CD4-positive, CD25-positive, alpha-beta regulatory T cell (primary cell): Measurements from ENCODE around the gene RUNX2. TPM values are rescaled to one million over a fixed set of nuclear protein-coding genes. Genes with fewer than 3 reads are reported as not detected.

Experiments
- ATAC-seq, 2 donors: fragments of 150-1000 bp; cut with Tn5 transposase; one replicate each; pipeline ENCODE4 v1.10.0; 2021; ENCODE audit warnings: low read depth in 2 of 2, moderate number of reproducible peaks in 2 of 2, moderate library complexity in 1 of 2
- DNase-seq, 3 donors: peaks; one replicate each; pipeline versions ENCODE4 v3.0.0 to v3.0.0-alpha.2; 2012 to 2022; ENCODE audit warnings: mixed read lengths in 1 of 3
- H3K27ac ChIP-seq: one replicate; pipeline ENCODE4 v1.7.0; 2013; ENCODE audit warnings: mild to moderate bottlenecking, low read length; ENCODE audit not compliant: insufficient read depth, poor library complexity, severe bottlenecking
- H3K27me3 ChIP-seq: one replicate; pipeline ENCODE4 v1.7.0; 2013; ENCODE audit warnings: low read length; ENCODE audit not compliant: control insufficient read depth, insufficient read depth
- H3K36me3 ChIP-seq: one replicate; pipeline ENCODE4 v1.7.0; 2013; ENCODE audit warnings: mild to moderate bottlenecking, low read length, moderate library complexity; ENCODE audit not compliant: control insufficient read depth, insufficient read depth
- H3K4me1 ChIP-seq: 2 replicates; pipeline ENCODE4 v1.7.0; 2013; ENCODE audit warnings: mild to moderate bottlenecking, low read length; ENCODE audit not compliant: insufficient read depth, control insufficient read depth, poor library complexity, severe bottlenecking
- H3K4me3 ChIP-seq: one replicate; pipeline ENCODE4 v1.7.0; 2013; ENCODE audit warnings: low read depth, mild to moderate bottlenecking, low read length, moderate library complexity
- H3K9me3 ChIP-seq, 2 experiments: 1 replicate in 1 of 2; 2 replicates in 1 of 2; pipeline ENCODE4 v1.7.0; 2013; ENCODE audit warnings: low read length in 2 of 2, mild to moderate bottlenecking in 1 of 2, moderate library complexity in 1 of 2; ENCODE audit not compliant: control insufficient read depth in 2 of 2
- H3K27ac Mint-ChIP-seq, 3 donors: one replicate each; pipeline ENCODE4 v1.8.0; 2020 to 2022; ENCODE audit warnings: mild to moderate bottlenecking in 3 of 3, mixed read lengths in 3 of 3, moderate library complexity in 2 of 3
- H3K27me3 Mint-ChIP-seq: one replicate; pipeline ENCODE4 v1.8.0; 2022; ENCODE audit warnings: mild to moderate bottlenecking, mixed read lengths
- H3K36me3 Mint-ChIP-seq: one replicate; pipeline ENCODE4 v1.8.0; 2020; ENCODE audit warnings: mixed read lengths
- H3K4me1 Mint-ChIP-seq, 4 donors: one replicate each; pipeline ENCODE4 v1.8.0; 2020 to 2022; ENCODE audit warnings: mixed read lengths in 4 of 4, mild to moderate bottlenecking in 1 of 4
- H3K4me3 Mint-ChIP-seq, 4 donors: one replicate each; pipeline ENCODE4 v1.8.0; 2020 to 2022; ENCODE audit warnings: mild to moderate bottlenecking in 4 of 4, mixed read lengths in 4 of 4, moderate library complexity in 3 of 4
- H3K9me3 Mint-ChIP-seq, 7 donors: one replicate each; pipeline ENCODE4 v1.8.0; 2020 to 2022; ENCODE audit warnings: mixed read lengths in 7 of 7, mild to moderate bottlenecking in 3 of 7, moderate library complexity in 2 of 7
- polyA plus RNA-seq, 4 donors: library from polyadenylated mRNA; unstranded; fragments of 300-500 nt; fragmentation: Illumina TruSeq; gene quantifications; one replicate each; pipeline ENCODE4 v1.2.3, GENCODE V29; 2021
- total RNA-seq: library from RNA; stranded (reverse); gene quantifications from one replicate; pipeline ENCODE4 v1.2.3, GENCODE V29; 2022

The RUNX2 gene
- total and polyA plus RNA-seq, 5 donors from 2014 or later: 5.3 to 30.0 (median 5.5) TPM

DNA sequence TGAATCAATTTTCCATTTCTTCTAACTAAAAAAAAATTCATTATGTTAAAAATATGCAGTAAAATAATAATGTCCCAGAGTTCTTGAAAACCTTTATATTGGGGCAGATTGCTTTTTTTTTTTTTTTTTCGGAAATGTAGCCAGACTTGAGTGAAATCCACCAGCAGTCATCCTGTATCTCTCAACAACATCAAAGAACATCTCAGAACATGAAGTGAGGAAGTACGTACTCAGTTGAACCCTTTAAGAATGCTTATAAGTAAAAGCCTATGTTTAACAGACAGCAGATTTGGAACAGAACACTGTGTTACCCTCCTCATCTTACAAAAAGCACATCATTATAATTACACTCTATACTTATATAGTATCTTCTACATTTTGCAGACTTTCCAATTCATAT is 100.6 kb downstream of the RUNX2 start:
- Histone ChIP-seq H3K27me3 (no peaks in the 10 kb centered on the region), H3K36me3 (no peaks in the 10 kb centered on the region), H3K27ac (no peak overlapping the region), H3K9me3 (no peaks in the 10 kb centered on the region), H3K4me1 (peaks cover 32% of the 10 kb centered on the region), H3K4me3 (no peak overlapping the region)
- ATAC-seq: no peak
- Mint-ChIP-seq H3K27ac (peak overlapping the region in 2 of 3 donors; percentile 9 to 22), H3K4me3 (peak overlapping the region in 2 of 4 donors; percentile 16 to 23), H3K27me3 (peaks cover 12% of the 10 kb centered on the region), H3K36me3 (no peaks in the 10 kb centered on the region), H3K4me1 (peaks cover 30 to 66% (median 47%) of the 10 kb centered on the region in 4 donors), H3K9me3 (no peaks in the 10 kb centered on the region)
- DNase-seq: no peak

DNA sequence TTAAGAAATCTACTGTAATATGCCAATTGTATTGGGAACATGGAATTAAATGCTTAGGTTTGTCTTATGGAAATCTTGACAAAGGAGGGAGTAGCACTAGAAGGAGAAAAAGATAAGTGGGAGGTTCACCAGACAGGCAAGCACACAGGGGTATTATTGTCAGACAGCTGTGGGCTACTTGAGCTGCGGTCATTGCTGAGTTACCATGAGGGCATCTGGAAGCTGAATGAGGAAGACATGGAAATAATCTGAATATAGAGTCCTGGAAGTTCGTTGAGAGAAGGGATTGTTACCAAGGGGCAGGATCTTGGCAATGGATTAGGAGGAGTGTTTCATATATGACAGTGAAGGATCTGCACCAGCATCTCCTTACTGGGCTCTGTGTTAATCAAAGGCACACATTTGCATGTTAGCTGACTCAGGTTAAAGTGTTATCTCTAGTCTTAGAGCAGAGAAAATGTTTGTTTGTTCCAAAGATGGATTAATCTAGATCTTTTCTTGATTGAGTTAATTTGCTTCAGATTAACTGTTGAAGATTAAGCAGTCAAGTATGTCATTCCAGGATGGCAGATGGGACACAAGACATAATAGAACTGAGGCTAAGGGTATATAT is 102.6 kb downstream of the RUNX2 start:
- Histone ChIP-seq H3K27me3 (no peaks in the 10 kb centered on the region), H3K4me1 (peaks cover 33% of the 10 kb centered on the region), H3K36me3 (no peaks in the 10 kb centered on the region), H3K9me3 (no peaks in the 10 kb centered on the region), H3K4me3 (no peak overlapping the region), H3K27ac (no peak overlapping the region)
- Mint-ChIP-seq H3K27ac (peak overlapping the region in 2 of 3 donors; percentile 26 to 34), H3K4me3 (peak overlapping the region in 2 of 4 donors; percentile 24 to 64), H3K27me3 (no peaks in the 10 kb centered on the region), H3K36me3 (no peaks in the 10 kb centered on the region), H3K9me3 (no peaks in the 10 kb centered on the region), H3K4me1 (peaks cover 28 to 63% (median 45%) of the 10 kb centered on the region in 4 donors)
- DNase-seq: no peak
- no peak for ATAC-seq

DNA sequence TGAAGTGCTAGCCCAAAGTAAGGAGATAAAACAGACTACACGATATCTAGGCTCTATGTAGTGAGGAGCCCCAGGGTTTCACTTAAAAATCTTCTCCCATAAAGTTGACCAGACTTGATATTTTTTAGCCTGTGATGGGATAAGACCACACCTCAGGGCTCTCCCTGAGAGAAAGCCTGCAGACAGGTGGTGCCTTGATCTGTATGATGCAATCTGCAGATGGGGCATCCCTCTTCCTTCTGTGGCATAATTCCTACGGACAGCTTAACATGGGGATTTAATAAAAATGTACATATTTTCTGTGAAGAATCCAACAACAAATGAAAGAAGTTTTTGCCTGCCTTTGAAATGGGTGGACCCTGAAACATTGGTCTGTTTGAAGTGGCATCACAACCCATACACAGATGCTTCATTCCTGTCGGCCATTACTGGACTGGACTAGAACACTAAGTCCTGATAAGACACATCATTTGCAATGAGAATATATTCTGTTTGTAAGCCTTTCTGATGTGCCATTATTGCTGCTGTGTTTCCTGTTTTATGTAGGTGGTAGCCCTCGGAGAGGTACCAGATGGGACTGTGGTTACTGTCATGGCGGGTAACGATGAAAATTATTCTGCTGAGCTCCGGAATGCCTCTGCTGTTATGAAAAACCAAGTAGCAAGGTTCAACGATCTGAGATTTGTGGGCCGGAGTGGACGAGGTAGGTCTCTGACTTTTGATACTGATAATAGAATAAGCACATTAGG is 103.4 kb downstream of the RUNX2 start:
- Mint-ChIP-seq H3K27ac (peak overlapping the region in 2 of 3 donors; percentile 0 to 55), H3K36me3 (no peaks in the 10 kb centered on the region), H3K4me1 (peaks cover 28 to 67% (median 44%) of the 10 kb centered on the region in 4 donors), H3K9me3 (no peaks in the 10 kb centered on the region), H3K27me3 (no peaks in the 10 kb centered on the region), H3K4me3 (peak overlapping the region in 3 of 4 donors; percentile 57 to 73 (median 64))
- no peaks in the 10 kb centered on the region for H3K36me3 ChIP-seq
- peaks cover 36% of the 10 kb centered on the region for H3K4me1 ChIP-seq
- peak overlapping the region; percentile 67 for H3K4me3 ChIP-seq
- H3K27ac ChIP-seq: peak overlapping the region; percentile 44
- DNase-seq (no peak), ATAC-seq (no peak)
- no peaks in the 10 kb centered on the region for H3K9me3 ChIP-seq
- no peaks in the 10 kb centered on the region for H3K27me3 ChIP-seq

DNA sequence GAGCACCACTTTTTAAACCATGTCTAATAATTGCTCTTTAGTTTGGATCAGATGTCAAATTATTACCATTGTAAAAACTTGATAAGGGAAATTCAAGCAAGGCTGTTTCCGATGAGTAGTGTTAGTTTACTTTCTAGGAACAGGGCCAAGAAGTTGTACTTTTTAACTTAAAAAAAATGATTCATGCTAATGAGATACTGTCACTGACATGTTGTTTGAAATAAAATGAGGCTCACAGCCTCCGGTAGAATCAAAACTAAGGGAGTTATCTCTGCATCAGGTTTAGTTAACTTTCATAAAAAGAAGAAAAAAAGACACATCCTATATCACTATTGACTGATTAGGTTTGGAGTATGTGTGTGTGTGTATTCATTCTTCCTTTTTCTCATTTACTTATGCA is 104.8 kb downstream of the RUNX2 start:
- Histone ChIP-seq H3K27ac (peak overlapping the region; percentile 28), H3K9me3 (no peaks in the 10 kb centered on the region), H3K27me3 (no peaks in the 10 kb centered on the region), H3K4me1 (peaks cover 46% of the 10 kb centered on the region), H3K4me3 (peak overlapping the region; percentile 67), H3K36me3 (peaks cover under 1% of the 10 kb centered on the region)
- ATAC-seq (peak in 1 of 2 donors; percentile 37), DNase-seq (peak in 1 of 3 donors; percentile 53)
- H3K9me3 Mint-ChIP-seq: no peaks in the 10 kb centered on the region
- peak overlapping the region in 3 of 4 donors; percentile 29 to 42 (median 33) for H3K4me3 Mint-ChIP-seq
- no peaks in the 10 kb centered on the region for H3K36me3 Mint-ChIP-seq
- H3K4me1 Mint-ChIP-seq: peaks cover 35 to 78% (median 52%) of the 10 kb centered on the region in 4 donors
- H3K27ac Mint-ChIP-seq: no peak overlapping the region
- no peaks in the 10 kb centered on the region for H3K27me3 Mint-ChIP-seq

DNA sequence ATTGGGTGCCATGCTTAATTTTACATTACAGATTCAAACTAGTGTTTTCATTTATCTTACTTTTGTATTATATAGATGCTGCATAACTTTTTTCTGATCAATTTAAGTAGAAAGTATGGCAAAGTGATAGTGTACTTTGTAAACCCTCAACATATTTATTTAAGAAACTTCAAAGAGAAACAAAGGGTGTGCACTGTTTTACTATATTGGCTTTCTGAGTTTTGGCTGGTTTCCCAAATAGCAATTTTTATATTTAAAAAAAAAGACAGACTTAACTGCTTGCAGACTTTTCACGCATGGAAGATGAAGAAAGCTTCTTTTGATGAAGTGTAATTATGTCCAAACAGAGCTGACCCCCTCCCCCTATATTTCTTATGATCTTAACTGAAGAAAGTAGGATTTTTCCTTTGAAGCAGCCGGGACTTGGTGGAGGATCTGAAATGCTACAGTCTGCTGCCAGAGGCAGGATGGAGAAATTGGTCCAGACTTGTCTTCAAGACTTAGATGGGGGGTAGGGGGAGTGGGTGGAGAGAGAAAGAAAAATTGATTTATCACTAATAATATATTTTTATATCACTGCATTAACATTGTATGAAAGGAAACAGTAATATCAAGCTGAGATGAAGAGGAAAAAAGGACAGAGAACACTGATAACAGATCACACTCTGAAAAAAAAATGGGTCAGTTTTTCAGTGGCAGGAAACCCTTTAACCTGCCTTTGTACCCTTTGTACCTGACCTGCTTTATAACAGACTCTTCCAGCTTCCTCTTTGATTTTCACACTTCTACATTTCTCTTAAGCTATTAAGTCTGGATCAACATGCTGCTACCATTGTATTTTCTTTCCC is 105.6 kb downstream of the RUNX2 start:
- no peaks in the 10 kb centered on the region for H3K27me3 Mint-ChIP-seq
- H3K9me3 ChIP-seq: no peaks in the 10 kb centered on the region
- no peaks in the 10 kb centered on the region for H3K9me3 Mint-ChIP-seq
- ATAC-seq: no peak
- H3K4me1 Mint-ChIP-seq: peaks cover 34 to 75% (median 56%) of the 10 kb centered on the region in 4 donors
- peaks cover 52% of the 10 kb centered on the region for H3K4me1 ChIP-seq
- no peaks in the 10 kb centered on the region for H3K27me3 ChIP-seq
- H3K27ac Mint-ChIP-seq: peak overlapping the region in 2 of 3 donors; percentile 44 to 74
- H3K4me3 ChIP-seq: peak overlapping the region; percentile 37
- peaks cover 8% of the 10 kb centered on the region for H3K36me3 ChIP-seq
- peak overlapping the region; percentile 36 for H3K27ac ChIP-seq
- peak overlapping the region; percentile 17 to 61 (median 46) for H3K4me3 Mint-ChIP-seq
- H3K36me3 Mint-ChIP-seq: no peaks in the 10 kb centered on the region
- DNase-seq: no peak

DNA sequence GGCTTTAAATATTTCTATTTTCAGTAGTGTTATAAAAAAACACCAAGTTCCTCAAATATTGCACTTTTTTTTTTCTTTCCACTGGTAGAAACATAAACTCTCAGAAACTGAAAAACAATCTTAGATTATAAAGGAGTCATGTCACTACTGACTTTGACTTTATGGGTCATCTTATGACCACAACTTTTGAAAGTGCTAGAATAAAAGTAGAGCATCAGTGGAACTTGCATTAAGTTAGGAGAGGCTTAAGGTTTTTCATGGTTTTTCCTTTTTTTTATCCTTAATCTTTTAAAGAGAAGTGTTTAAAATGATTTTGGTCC is 106.2 kb downstream of the RUNX2 start:
- peak overlapping the region; percentile 17 to 61 (median 46) for H3K4me3 Mint-ChIP-seq
- H3K9me3 ChIP-seq: no peaks in the 10 kb centered on the region
- ATAC-seq (no peak), DNase-seq (no peak)
- H3K9me3 Mint-ChIP-seq: no peaks in the 10 kb centered on the region
- peaks cover 8% of the 10 kb centered on the region for H3K36me3 ChIP-seq
- H3K36me3 Mint-ChIP-seq: no peaks in the 10 kb centered on the region
- peaks cover 58% of the 10 kb centered on the region for H3K4me1 ChIP-seq
- H3K27me3 ChIP-seq: no peaks in the 10 kb centered on the region
- peak overlapping the region in 2 of 3 donors; percentile 44 to 54 for H3K27ac Mint-ChIP-seq
- no peaks in the 10 kb centered on the region for H3K27me3 Mint-ChIP-seq
- H3K27ac ChIP-seq: no peak overlapping the region
- peaks cover 33 to 77% (median 52%) of the 10 kb centered on the region in 4 donors for H3K4me1 Mint-ChIP-seq
- peak overlapping the region; percentile 37 for H3K4me3 ChIP-seq

DNA sequence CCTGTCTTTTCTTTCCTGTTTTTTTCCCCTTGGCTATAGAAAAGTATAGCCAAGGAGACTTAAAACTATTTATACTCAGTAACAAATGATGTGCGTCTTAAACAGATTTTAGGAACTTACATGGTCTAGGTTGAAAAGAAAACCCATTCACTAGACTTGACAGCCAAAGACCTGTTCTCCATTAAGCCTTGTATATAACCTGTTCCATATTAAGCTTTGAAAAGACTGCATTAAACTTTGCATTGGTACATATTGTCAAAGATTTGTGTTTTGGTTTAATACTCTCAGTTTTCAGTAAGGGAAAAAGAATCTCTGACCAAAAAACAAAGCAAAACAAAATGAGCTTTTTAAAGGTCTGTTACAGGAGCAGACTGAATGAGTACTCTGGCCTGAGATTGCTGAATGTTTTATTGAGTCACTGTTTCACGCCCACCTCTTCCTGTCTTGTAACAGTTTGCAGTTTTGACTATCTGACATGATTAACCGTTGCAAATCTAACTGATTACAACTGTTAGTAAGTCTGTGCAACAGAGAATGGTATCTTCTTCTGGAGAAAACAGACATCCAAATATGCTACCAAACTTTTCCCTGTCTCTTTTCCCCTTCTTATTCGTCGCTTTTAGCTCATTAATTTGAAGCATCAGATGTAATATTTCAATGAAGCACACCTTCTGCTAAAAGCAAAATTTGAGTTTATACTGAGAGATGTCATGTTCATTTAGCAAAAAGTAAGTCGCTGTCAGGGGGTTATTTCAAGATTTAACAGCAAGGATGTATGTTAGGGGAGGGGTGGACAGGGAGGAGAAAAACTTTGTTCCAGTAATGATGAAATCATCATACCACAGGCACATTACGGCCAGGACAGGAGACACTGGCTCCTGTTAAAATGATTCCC is 108.7 kb downstream of the RUNX2 start:
- DNase-seq (peak in 1 of 3 donors; percentile 75), ATAC-seq (peak; percentile 80 to 81)
- Histone ChIP-seq H3K4me1 (peaks cover 73% of the 10 kb centered on the region), H3K27ac (peak overlapping the region; percentile 50), H3K9me3 (no peaks in the 10 kb centered on the region), H3K36me3 (peaks cover 9% of the 10 kb centered on the region), H3K4me3 (peak overlapping the region; percentile 51), H3K27me3 (no peaks in the 10 kb centered on the region)
- Mint-ChIP-seq H3K9me3 (no peaks in the 10 kb centered on the region), H3K27ac (peak overlapping the region; percentile 2 to 49 (median 35)), H3K4me1 (peaks cover 28 to 79% (median 53%) of the 10 kb centered on the region in 4 donors), H3K36me3 (peaks cover 5% of the 10 kb centered on the region), H3K4me3 (peak overlapping the region; percentile 21 to 70 (median 53)), H3K27me3 (no peaks in the 10 kb centered on the region)
